ENCODE results near the gene FAM193B. TPM values are rescaled to one million over a fixed set of nuclear protein-coding genes. Genes with fewer than 3 reads are reported as not detected.

The FAM193B gene
- total and polyA plus RNA-seq, 9 of the 15 experiments (the other 6 are each of a cell fraction or from before 2014, with no cell fraction given): 4.4 to 76.4 (median 37.3) TPM

DNA sequence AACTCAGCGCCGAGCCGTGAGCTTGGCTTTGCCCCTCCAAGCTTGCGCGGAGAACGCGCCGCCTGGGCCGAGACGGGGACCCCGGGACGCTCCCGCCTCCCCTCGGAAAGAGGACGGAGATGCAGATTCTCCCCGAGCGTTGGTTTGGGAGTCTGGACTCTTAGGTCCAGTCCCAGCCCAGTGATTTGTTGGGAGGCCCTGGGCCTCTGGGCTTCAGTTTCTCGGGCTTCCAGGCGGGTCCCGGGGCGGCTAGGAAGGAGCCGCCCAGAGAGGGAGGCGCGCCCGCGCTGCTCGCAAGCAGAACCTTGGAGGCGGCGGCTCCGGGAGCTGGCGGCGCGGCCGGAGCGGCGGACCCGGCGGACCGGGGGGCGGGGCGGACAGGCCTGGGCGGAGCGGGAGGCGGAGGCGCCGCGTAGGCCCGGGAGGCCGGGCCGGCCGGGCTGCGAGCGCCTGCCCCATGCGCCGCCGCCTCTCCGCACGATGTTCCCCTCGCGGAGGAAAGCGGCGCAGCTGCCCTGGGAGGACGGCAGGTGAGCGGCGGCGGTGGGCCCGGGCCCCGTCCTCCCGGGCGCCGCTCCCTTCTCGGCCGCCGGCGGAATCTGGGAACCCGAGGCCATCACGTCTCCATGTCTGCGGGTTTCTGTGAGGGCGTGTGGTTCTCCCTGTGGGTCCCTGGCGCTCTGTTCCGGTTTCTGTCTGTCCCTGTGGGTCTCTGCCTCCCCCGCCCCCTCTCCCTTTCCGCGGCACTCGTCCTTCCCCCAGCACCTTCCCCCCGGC lies 45.6 kb upstream of the FAM193B start, which contains the start of gene B4GALT7 (continued):
- TF ChIP-seq TEAD2 (tag; IDR thresholded peaks at IDR 0.05) (no peak), TAF1 (IDR thresholded peaks at IDR 0.05; ENCODE audit: control insufficient read depth, extremely low read depth, insufficient read depth, low read length, severe bottlenecking) (peak; percentile 90), OTX1 (CRISPR knock-in tag; IDR thresholded peaks at IDR 0.05) (0 out of 2 replicates have a peak, but pooled peaks have one; percentile 45), SMAD2 (IDR thresholded peaks at IDR 0.05; ENCODE audit: low read depth, low read length) (no peak), NR4A1 (CRISPR knock-in tag; IDR thresholded peaks at IDR 0.05) (no peak), NR4A1 (tag; IDR thresholded peaks at IDR 0.05) (no peak), KAT8 (IDR thresholded peaks at IDR 0.05; ENCODE audit: low read depth) (no peak), SOX6 (IDR thresholded peaks at IDR 0.05) (no peak; the same call in 1 of the 2 replicates), CHD4 (IDR thresholded peaks at IDR 0.05; ENCODE audit: insufficient read depth, insufficient replicate concordance, low read depth, low read length, poor library complexity, severe bottlenecking) (no peak)
- TF ChIP-seq, protein P1, sequence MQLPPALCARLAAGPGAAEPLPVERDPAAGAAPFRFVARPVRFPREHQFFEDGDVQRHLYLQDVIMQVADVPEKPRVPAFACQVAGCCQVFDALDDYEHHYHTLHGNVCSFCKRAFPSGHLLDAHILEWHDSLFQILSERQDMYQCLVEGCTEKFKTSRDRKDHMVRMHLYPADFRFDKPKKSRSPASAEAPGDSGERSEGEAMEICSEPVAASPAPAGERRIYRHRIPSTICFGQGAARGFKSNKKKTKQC (CRISPR knock-in tag; IDR thresholded peaks at IDR 0.05): no peak
- TF ChIP-seq, protein P2, sequence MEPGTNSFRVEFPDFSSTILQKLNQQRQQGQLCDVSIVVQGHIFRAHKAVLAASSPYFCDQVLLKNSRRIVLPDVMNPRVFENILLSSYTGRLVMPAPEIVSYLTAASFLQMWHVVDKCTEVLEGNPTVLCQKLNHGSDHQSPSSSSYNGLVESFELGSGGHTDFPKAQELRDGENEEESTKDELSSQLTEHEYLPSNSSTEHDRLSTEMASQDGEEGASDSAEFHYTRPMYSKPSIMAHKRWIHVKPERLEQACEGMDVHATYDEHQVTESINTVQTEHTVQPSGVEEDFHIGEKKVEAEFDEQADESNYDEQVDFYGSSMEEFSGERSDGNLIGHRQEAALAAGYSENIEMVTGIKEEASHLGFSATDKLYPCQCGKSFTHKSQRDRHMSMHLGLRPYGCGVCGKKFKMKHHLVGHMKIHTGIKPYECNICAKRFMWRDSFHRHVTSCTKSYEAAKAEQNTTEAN (CRISPR knock-in tag; IDR thresholded peaks at IDR 0.05): no peak
- TF ChIP-seq, protein P3, sequence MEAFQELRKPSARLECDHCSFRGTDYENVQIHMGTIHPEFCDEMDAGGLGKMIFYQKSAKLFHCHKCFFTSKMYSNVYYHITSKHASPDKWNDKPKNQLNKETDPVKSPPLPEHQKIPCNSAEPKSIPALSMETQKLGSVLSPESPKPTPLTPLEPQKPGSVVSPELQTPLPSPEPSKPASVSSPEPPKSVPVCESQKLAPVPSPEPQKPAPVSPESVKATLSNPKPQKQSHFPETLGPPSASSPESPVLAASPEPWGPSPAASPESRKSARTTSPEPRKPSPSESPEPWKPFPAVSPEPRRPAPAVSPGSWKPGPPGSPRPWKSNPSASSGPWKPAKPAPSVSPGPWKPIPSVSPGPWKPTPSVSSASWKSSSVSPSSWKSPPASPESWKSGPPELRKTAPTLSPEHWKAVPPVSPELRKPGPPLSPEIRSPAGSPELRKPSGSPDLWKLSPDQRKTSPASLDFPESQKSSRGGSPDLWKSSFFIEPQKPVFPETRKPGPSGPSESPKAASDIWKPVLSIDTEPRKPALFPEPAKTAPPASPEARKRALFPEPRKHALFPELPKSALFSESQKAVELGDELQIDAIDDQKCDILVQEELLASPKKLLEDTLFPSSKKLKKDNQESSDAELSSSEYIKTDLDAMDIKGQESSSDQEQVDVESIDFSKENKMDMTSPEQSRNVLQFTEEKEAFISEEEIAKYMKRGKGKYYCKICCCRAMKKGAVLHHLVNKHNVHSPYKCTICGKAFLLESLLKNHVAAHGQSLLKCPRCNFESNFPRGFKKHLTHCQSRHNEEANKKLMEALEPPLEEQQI (IDR thresholded peaks at IDR 0.05): no peak

Data from K562 (cell line).